OCI-LY7 (cell line): ENCODE results near the gene EML2. TPM values are rescaled to one million over a fixed set of nuclear protein-coding genes. Genes with fewer than 3 reads are reported as not detected.

Experiments used
- BruUV-seq: library from RNA; stranded (reverse); fragments of 400-500 nt; replicated peaks from 2 replicates; lab custom pipeline; 2021; lab: Mats Ljungman, UMichigan
- CTCF ChIA-PET: fragments of 300-600 bp; sonication (Branson Sonifier 250); formaldehyde crosslinking; loops from one replicate; lab custom pipeline; 2022; ENCODE audit warnings: antibody characterized with exemption; ENCODE audit not compliant: unreplicated experiment; lab: Charles Lee
- POLR2A ChIA-PET: fragments of 300-600 bp; sonication (Branson Sonifier 250); formaldehyde crosslinking; loops from one replicate; lab custom pipeline; 2022; ENCODE audit warnings: antibody characterized with exemption; lab: Charles Lee
- DNase-seq: peaks from one replicate; pipeline ENCODE4 v3.0.0-alpha.2; 2015; ENCODE audit warnings: low spot score
- H2AFZ ChIP-seq: fragments of 200-600 bp; sonication (generic), shearing (Covaris generic); 2 replicates; pipeline ENCODE4 v1.6.1; 2014; ENCODE audit warnings: mild to moderate bottlenecking, antibody characterized with exemption, low read length, moderate library complexity
- H3K27ac ChIP-seq: fragments of 200-600 bp; sonication (generic); 2 replicates; pipeline ENCODE4 v1.5.1; 2014; ENCODE audit warnings: mixed run types, low read depth, mild to moderate bottlenecking, moderate library complexity, low read length, inconsistent platforms; ENCODE audit not compliant: poor library complexity, severe bottlenecking
- H3K36me3 ChIP-seq: fragments of 200-600 bp; sonication (generic); 2 replicates; pipeline ENCODE4 v1.6.1; 2014; ENCODE audit warnings: mild to moderate bottlenecking, antibody characterized with exemption, low read length, moderate library complexity, mixed read lengths; ENCODE audit not compliant: insufficient read depth
- H3K4me1 ChIP-seq: fragments of 200-600 bp; sonication (generic); 2 replicates; pipeline ENCODE4 v1.5.1; 2014; ENCODE audit warnings: mild to moderate bottlenecking, low read length; ENCODE audit not compliant: insufficient read depth, poor library complexity, severe bottlenecking
- H3K4me2 ChIP-seq: fragments of 200-600 bp; sonication (generic); 2 replicates; pipeline ENCODE4 v1.6.1; 2014; ENCODE audit warnings: mild to moderate bottlenecking, low read length
- H3K4me3 ChIP-seq: fragments of 200-600 bp; sonication (generic); 2 replicates; pipeline ENCODE4 v1.5.1; 2014; ENCODE audit warnings: mild to moderate bottlenecking, low read depth, low read length; ENCODE audit not compliant: poor library complexity, severe bottlenecking
- H3K79me2 ChIP-seq: fragments of 200-600 bp; sonication (generic); 2 replicates; pipeline ENCODE4 v1.6.1; 2016; ENCODE audit warnings: low read depth, mild to moderate bottlenecking, low read length, moderate library complexity, mixed read lengths; ENCODE audit not compliant: insufficient read depth
- H3K9me2 ChIP-seq: fragments of 200-600 bp; sonication (generic); 2 replicates; pipeline ENCODE4 v1.6.1; 2016; ENCODE audit warnings: mild to moderate bottlenecking, low read length, mixed read lengths; ENCODE audit not compliant: insufficient read depth
- H3K9me3 ChIP-seq: fragments of 200-600 bp; sonication (generic); 2 replicates; pipeline ENCODE4 v1.6.1; 2014; ENCODE audit warnings: mild to moderate bottlenecking, mixed run types, low read length, mixed read lengths
- H4K20me1 ChIP-seq: fragments of 200-600 bp; sonication (generic); 2 replicates; pipeline ENCODE4 v1.6.1; 2014; ENCODE audit warnings: mild to moderate bottlenecking, antibody characterized with exemption, low read length, moderate library complexity, mixed read lengths; ENCODE audit not compliant: insufficient read depth
- CTCF ChIP-seq: fragments of 200-600 bp; sonication (generic); conservative IDR thresholded peaks from 2 replicates; pipeline ENCODE4 v1.5.1; 2014; ENCODE audit warnings: mild to moderate bottlenecking, antibody characterized with exemption, low read length, moderate library complexity, mixed read lengths
- EZH2phosphoT487 ChIP-seq: fragments of 200-600 bp; sonication (generic); IDR thresholded peaks from 2 replicates; pipeline ENCODE4 v1.6.1; 2018; ENCODE audit warnings: low read depth, borderline replicate concordance, mild to moderate bottlenecking, mixed run types, antibody characterized with exemption, low read length, moderate library complexity, mixed read lengths
- intact Hi-C: fragments of 100-400 bp; cut with micrococcal nuclease; formaldehyde crosslinking; loops from one replicate; pipeline ENCODE4 v1.10.0; 2022; ENCODE audit not compliant: unreplicated experiment
- total RNA-seq, 2 experiments: library from RNA; depleted of rRNA in 1 of 2; stranded (reverse); fragments of >200 nt in 1 of 2; shearing (Covaris generic) in 1 of 2; gene quantifications; 2 replicates each; pipeline ENCODE4 v1.2.3, GENCODE V29; 2014 to 2022

Gene EML2
- total RNA-seq, 2 experiments from 2014 or later: 26.1 to 47.5 TPM

GRCh38 chr19:45574526-45574925, 64.7 kb downstream of the EML2 start:
- BruUV-seq: no TSS peak
- no peak for DNase-seq
- Histone ChIP-seq H3K4me1 (peaks cover 10% of the 10 kb centered on the region), H2AFZ (no peak overlapping the region), H3K27ac (no peak overlapping the region), H3K9me2 (no peaks in the 10 kb centered on the region), H3K4me3 (no peak overlapping the region), H4K20me1 (0 out of 2 replicates have a peak, but pooled peaks cover 3% of the 10 kb centered on the region), H3K9me3 (no peaks in the 10 kb centered on the region), H3K4me2 (no peak overlapping the region), H3K79me2 (no peaks in the 10 kb centered on the region), H3K36me3 (0 out of 2 replicates have a peak, but pooled peaks cover 6% of the 10 kb centered on the region)
- intact Hi-C loops: no loop called here
- ChIA-PET POLR2A (no interaction called here), CTCF (no interaction called here)
- TF ChIP-seq CTCF (no peak), EZH2phosphoT487 (no peak)

- Histone ChIP-seq H4K20me1 (0 out of 2 replicates have a peak, but pooled peaks cover 3% of the 10 kb centered on the region), H3K4me1 (peaks cover 11% of the 10 kb centered on the region), H3K9me2 (no peaks in the 10 kb centered on the region), H3K4me3 (no peak overlapping the region), H3K9me3 (no peaks in the 10 kb centered on the region), H3K4me2 (no peak overlapping the region), H2AFZ (no peak overlapping the region), H3K27ac (no peak overlapping the region), H3K36me3 (peaks cover 6% of the 10 kb centered on the region; the same call in 1 of the 2 replicates), H3K79me2 (no peaks in the 10 kb centered on the region)
- TF ChIP-seq EZH2phosphoT487 (no peak), CTCF (no peak)
- no TSS peak for BruUV-seq
- intact Hi-C loops: no loop called here
- ChIA-PET CTCF (no interaction called here), POLR2A (no interaction called here)
- no peak for DNase-seq
Observed at GRCh38 chr19:45571457-45572220, 67.6 kb downstream of the EML2 start.
